ENCODE results near the gene EIF3A. TPM values are rescaled to one million over a fixed set of nuclear protein-coding genes. Genes with fewer than 3 reads are reported as not detected.
A peak's percentile ranks its signal among the peaks of the same experiment; 100 is the strongest.

The EIF3A gene
- total and polyA plus RNA-seq, 2 of the 8 experiments (the other 6 are each of a cell fraction or from before 2014, with no cell fraction given) = 26.8 to 209 TPM

DNA sequence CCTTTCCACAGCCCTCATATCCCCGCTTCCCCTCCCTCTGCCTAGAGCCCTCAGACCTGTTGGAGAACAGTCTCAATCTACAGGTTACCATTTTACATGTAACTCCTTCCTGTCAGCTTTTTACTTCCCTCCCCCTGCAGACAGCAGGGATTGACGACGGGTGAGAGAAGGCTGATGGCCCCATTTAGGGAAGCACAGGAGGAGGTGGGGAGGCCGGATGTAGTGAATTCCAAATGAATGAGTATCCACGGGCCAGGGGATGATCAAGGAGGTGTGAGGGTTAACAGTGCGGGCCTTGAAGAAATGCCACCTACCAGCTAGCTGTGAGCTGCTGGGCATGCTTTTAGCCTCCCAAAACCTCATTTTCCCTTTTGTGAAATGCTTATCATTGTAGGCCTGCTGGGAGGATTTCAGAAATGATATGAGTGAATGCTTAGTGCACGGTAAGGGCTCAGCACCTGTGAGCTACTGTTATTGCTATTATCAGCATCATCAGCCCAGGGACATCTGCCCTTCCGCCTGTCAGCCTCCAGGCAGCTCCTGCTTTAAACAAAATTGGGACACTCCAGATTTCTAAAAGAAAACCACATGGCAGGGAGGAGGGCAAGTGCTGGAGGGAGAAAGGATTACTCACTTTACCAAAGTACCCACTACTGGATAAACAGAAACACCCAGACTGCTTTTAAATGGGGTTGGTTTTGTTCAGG, 57.6 kb downstream of the EIF3A start:
- Histone ChIP-seq H2BK120ac (replicated peaks; ENCODE audit: low read depth, low read length) (no peak overlapping the region), H2AFZ (ENCODE audit: low read length) (no peak overlapping the region), H2BK20ac (ENCODE audit: low read length) (peak overlapping the region; percentile 36; the same call in 1 of the 2 replicates), H3K36me3 (ENCODE audit: control insufficient read depth in 2 of 4, insufficient read depth in 4 of 4, low read length in 3 of 4) (no peaks in the 10 kb centered on the region), H3K9me3 (ENCODE audit: insufficient read depth in 2 of 2, low read depth in 1 of 2, low read length in 1 of 2) (no peaks in the 10 kb centered on the region), H3K18ac (ENCODE audit: extremely low read depth, low read length) (no peak overlapping the region), H2AK5ac (ENCODE audit: low read depth, low read length) (no peak overlapping the region), H2BK5ac (ENCODE audit: low read depth, low read length) (no peak overlapping the region; the same call in 1 of the 2 replicates), H2BK12ac (ENCODE audit: low read depth, low read length) (peak overlapping the region; percentile 13; the same call in 1 of the 2 replicates), H4K91ac (replicated peaks; ENCODE audit: insufficient read length, low read length) (no peak overlapping the region), H4K8ac (ENCODE audit: extremely low read depth, insufficient read depth, low read length) (no peak overlapping the region), H3K27me3 (replicated peaks in 1 of 4; ENCODE audit: control insufficient read depth in 3 of 4, extremely low read depth in 1 of 4, insufficient read depth in 3 of 4, low read length in 3 of 4) (no peaks in the 10 kb centered on the region), H3K14ac (ENCODE audit: insufficient read length) (no peak overlapping the region), H3K56ac (replicated peaks; ENCODE audit: insufficient read length, low read depth, low read length) (no peak overlapping the region), H4K5ac (ENCODE audit: insufficient read length, low read depth, low read length) (no peak overlapping the region), H3K9ac (replicated peaks in 1 of 4; ENCODE audit: extremely low read depth in 1 of 4, low read depth in 3 of 4, low read length in 3 of 4) (no peak overlapping the region), H3K4ac (replicated peaks; ENCODE audit: insufficient read length, low read depth, low read length) (no peak overlapping the region), H3K4me1 (replicated peaks in 1 of 4; ENCODE audit: control insufficient read depth in 3 of 4, insufficient read depth in 4 of 4, low read length in 3 of 4) (peaks cover 2 to 9% (median 7%) of the 10 kb centered on the region in 4 experiments; a peak in 5 of 7 replicates), H3K4me2 (ENCODE audit: insufficient read depth in 1 of 2, low read depth in 2 of 2, low read length in 2 of 2) (peak overlapping the region in 1 of 2 experiments; percentile 2; a peak in 1 of 4 replicates), H4K20me1 (replicated peaks in 1 of 2; ENCODE audit: control insufficient read depth in 1 of 2, insufficient read depth in 2 of 2, low read length in 2 of 2) (no peaks in the 10 kb centered on the region), H3K23me2 (ENCODE audit: low read depth, low read length) (no peaks in the 10 kb centered on the region), H3K4me3 (ENCODE audit: extremely low read depth in 1 of 4, insufficient read depth in 2 of 4, low read depth in 3 of 4, low read length in 4 of 4) (no peak overlapping the region), H3K79me1 (ENCODE audit: low read depth, low read length) (no peaks in the 10 kb centered on the region), H3K23ac (ENCODE audit: insufficient read length) (no peak overlapping the region), H2BK15ac (ENCODE audit: low read length) (no peak overlapping the region), H3K27ac (ENCODE audit: low read depth, low read length) (no peak overlapping the region), H3K79me2 (ENCODE audit: control insufficient read depth in 1 of 2, insufficient read depth in 2 of 2, low read length in 2 of 2) (no peaks in the 10 kb centered on the region)
- WGBS, 2 experiments (ENCODE audit: extremely low coverage in 1 of 2, insufficient coverage in 1 of 2, insufficient read length in 1 of 2, insufficient replicate concordance in 2 of 2, low coverage in 1 of 2, low lambda C conversion rate in 2 of 2, missing lambda C conversion rate in 1 of 2) = 40% methylated on average over 8 of the region's 8 CpGs; no CpG with 5 or more reads in 1 of the 2 experiments
- ChIA-PET POLR2A (ENCODE audit: partially characterized antibody) (interaction anchor here (0.6 to 4.2 kb wide), 2 partner anchors 8 to 34 kb away, joined by 4 to 20 read pairs; partner anchors contain the start of gene NANOS1), CTCF (ENCODE audit: partially characterized antibody) (interaction anchor here (0.5 to 1.1 kb wide), 3 partner anchors 25 to 199 kb away, joined by 3 to 4 read pairs (median 3); no protein-coding TSS in a partner anchor)
- no peak for FAIRE-seq
- DNase-seq (ENCODE audit: low read depth in 1 of 2, low spot score in 2 of 2) = peak in 1 of 2 experiments; percentile 44
- TF ChIP-seq NRF1 (IDR thresholded peaks at IDR 0.05; ENCODE audit: low read depth, low read length) (no peak), CHD1 (IDR thresholded peaks at IDR 0.05; ENCODE audit: low read depth, low read length) (no peak), RAD21 (IDR thresholded peaks at IDR 0.05 in 1 of 2, conservative IDR thresholded peaks at IDR 0.05 in 1 of 2; ENCODE audit: low read depth in 2 of 2, low read length in 2 of 2) (no peak), HDAC6 (IDR thresholded peaks at IDR 0.05; ENCODE audit: low read depth, low read length) (no peak), GABPA (IDR thresholded peaks at IDR 0.05; ENCODE audit: borderline replicate concordance, insufficient read depth, low read length) (no peak), CTBP2 (IDR thresholded peaks at IDR 0.05; ENCODE audit: borderline replicate concordance, insufficient read depth, insufficient read length, low read length) (no peak), TEAD4 (IDR thresholded peaks at IDR 0.05; ENCODE audit: low read depth, low read length) (no peak)
- TF ChIP-seq, protein P1, sequence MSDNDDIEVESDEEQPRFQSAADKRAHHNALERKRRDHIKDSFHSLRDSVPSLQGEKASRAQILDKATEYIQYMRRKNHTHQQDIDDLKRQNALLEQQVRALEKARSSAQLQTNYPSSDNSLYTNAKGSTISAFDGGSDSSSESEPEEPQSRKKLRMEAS (IDR thresholded peaks at IDR 0.05) = no peak
- TF ChIP-seq, protein P2, sequence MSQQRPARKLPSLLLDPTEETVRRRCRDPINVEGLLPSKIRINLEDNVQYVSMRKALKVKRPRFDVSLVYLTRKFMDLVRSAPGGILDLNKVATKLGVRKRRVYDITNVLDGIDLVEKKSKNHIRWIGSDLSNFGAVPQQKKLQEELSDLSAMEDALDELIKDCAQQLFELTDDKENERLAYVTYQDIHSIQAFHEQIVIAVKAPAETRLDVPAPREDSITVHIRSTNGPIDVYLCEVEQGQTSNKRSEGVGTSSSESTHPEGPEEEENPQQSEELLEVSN (IDR thresholded peaks at IDR 0.05) = no peak
- TF ChIP-seq, protein P3, sequence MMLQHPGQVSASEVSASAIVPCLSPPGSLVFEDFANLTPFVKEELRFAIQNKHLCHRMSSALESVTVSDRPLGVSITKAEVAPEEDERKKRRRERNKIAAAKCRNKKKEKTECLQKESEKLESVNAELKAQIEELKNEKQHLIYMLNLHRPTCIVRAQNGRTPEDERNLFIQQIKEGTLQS (IDR thresholded peaks at IDR 0.05; ENCODE audit: insufficient read depth, low read depth, low read length) = no peak
